Measurements from ENCODE around the gene TSC2.
"Not testable (repeated sequence)": the region's sequence is repeated elsewhere in the genome, so short reads cannot be mapped to it uniquely, and the experiment has no call there.

DNA sequence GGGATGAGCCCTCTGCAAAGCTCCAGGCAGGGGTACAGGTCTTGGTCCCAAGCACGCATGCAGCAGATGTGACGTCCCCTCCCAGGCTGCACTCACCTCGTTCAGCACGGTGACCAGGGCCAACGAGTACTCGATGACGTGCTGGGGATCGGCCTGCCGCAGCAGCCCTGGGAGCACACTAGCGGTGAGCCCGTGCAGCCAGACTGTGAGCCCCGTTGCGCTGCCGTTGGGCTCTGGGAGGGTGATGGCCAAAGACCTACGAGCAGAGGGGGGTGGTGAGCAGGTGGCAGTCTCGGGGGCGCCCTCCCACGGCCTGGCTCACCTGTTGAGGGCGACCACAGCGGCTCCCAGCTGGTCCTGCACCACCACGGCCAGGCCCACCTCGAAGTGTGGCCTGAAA, 58.0 kb downstream of the TSC2 start:
- TF ChIP-seq EZH2phosphoT487 (IDR thresholded peaks at IDR 0.05; ENCODE audit: insufficient read depth, low read depth); EZH2 (IDR thresholded peaks at IDR 0.05; ENCODE audit: insufficient read depth, poor library complexity, severe bottlenecking): not testable (repeated sequence)
